ENCODE data around the gene GGCT.

The GGCT gene

DNA sequence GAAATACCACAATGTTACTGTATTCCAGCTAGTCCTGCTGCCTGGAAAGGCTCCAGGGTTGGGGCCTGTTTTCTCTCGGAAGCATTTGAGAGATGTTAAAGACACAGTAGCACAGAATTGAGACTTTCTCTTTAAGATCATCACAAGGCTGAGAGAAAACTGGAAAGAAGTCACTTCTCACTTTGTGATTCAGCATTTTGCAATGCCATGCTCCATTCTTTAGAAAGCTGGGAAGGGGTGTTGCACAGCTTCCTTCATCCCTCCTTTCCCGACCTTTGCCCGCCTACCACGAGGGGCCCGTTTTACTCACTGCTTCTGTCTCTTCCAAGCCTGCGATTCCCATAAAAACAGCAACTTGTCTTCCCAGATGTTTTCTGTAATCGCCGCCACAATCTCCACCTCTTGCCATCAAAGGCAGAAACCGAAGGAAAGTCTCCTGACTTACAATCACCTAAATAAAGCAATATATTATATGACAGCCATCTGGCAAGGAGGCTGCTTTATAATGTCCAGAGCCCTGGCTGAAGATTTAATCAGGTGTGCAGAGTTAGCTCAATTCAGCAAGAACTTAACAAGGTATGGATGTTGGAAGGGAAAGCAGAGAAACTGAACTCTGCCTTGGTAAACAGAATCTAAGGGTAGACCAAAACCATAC, 44.9 kb downstream of the GGCT start:
- no peak for DNase-seq

DNA sequence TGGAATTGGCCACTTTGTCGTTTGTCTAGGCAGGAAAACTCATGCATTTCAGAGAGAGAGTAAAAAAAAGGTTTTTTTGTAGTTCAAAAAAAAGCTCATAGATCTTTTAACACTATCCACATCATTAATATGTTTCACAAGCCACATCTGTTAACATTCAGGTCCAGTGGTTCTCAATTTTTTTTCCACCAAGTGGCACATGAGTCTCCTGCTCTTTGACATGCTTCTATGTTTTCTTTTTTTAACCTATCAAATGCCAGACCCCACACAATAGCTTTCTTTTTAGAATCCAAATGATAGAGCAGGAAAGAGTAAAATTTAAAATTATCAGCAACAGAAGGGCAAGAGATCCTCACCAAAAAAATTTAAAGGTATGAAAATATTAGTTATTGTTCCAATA, 46.3 kb downstream of the GGCT start:
- no peak for DNase-seq

DNA sequence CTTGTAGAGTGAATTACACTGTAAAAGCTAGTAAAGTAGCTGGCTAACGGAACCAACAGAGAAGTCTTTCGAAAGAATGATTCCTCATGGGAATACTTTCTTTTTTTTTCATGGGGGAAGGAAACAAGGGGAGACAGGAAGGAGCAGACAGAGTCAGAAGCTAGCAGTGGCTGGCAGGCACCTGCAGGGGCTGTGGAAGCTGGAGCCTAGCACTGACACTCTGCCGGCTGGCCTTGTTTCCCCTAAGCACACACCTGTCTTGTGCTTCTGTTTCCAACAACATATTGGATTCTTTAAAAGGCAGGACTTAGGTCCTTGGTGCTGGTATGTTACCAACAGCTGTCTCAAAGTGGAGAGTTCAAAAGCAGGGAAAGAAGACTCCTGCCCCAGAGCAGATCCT, 50.7 kb downstream of the GGCT start:
- no peak for DNase-seq

DNA sequence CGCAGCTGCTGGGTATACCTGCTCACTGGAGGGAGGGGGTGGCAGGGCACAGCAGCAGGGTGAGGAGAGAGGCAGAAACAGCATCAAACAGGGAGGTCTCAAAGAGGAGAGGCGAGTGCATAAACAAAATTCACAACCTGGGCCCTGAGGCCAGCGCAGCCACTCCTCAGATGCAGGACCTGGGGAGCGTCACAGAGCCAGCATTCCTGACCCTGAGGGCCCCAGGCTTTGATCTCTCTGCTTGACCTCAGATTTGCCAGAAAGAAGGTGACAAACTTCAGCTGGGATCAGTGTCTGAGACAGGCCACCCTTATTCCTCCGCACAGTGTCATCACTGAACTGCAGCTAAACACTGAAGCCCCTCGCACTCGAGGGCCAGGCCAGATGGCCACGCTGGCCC, 51.6 kb downstream of the GGCT start:
- DNase-seq = no peak

DNA sequence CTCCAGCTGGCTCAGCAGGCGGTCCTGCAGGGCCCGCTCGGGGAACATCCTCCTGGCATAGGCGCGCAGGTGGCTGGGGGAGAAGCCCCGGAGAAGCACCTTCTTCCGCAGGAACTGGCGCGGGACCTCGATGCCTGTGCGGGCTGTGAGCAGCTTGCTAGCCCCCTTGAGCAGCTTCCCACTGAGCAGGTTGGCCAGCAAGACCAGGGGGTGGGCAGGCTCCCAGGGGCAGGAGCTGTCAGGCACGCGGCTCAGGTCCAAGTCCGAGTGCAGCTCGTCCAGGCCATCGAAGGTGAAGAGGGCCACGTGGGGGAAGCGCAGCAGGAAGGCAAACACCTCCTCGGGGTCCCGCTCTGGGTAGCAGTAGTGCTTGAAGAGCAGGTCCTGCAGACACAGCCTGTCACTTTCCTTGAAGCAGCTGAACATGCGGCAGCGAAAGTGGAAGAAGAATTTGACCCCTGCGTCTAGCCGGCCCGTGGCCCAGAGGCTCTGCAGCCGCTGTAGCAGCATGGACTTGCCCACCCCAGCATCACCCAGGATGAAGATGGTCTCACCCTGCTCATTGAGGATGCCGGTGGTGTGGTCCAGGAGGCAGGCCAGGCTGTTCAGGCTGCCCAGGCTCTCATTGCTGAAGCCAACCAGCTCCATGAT, 52.2 kb downstream of the GGCT start:
- no peak for DNase-seq

GRCh38 chr7:30451539-30452279, 52.9 kb downstream of the GGCT start:
- no peak for DNase-seq

DNA sequence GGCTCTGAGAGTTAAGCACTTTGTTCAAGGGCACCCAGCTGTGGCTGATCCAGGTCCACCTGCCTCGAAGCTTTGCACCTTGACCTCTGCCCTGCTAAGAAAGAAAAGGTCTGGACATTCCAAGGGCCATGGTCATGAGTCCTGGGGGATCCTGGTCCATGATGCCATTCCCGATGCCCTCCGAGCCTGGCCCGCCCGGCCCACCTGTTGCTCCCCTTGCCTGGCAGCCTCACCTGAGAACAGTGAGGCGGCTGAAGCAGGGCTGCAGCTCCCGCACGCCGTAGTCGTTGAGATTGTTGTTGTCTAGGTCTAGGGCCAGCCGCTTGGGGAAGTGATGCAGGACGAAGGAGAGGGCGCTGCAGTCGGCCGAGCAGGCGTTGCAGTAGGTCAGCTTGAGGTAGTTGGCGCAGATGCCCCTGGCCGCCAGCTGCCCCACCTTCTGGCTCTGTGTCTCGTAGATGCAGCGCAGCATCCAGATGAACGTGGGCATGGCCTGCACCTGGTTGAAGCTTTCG, 53.6 kb downstream of the GGCT start:
- no peak for DNase-seq

DNA sequence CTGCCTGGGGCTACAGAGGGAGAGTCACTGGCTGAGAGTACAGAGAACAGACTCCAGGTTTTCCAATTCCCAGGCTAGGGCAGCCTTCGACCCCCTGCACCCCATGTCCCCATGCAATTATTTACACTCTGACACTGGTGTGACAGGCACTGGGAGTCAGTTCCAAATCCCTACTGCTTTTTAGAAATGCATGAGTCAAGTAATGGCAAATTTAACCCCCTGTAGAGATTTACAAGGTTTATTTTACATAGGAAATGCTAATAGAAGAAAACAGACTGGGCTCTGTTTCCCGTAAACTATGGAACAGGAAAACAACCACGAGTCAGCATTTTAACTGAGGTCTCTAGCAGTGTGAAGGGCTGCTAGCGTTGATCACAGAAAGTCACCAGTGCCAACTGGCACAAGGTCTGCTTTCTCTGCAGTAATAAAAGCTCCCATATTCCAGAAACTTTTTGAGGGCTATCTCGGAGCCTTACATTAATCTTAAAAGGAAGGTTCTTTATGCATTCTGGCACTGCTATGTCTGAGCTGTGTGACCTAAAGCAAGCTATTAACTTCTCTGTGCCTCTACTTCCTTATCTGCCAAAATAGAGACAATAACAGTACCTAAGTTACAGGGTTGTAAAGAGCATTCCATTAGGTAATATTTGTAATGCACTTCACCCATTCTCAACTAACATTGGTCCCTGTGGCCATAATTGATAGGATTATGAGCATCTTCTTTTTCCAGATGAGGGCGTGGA, 54.2 kb downstream of the GGCT start:
- no peak for DNase-seq

DNA sequence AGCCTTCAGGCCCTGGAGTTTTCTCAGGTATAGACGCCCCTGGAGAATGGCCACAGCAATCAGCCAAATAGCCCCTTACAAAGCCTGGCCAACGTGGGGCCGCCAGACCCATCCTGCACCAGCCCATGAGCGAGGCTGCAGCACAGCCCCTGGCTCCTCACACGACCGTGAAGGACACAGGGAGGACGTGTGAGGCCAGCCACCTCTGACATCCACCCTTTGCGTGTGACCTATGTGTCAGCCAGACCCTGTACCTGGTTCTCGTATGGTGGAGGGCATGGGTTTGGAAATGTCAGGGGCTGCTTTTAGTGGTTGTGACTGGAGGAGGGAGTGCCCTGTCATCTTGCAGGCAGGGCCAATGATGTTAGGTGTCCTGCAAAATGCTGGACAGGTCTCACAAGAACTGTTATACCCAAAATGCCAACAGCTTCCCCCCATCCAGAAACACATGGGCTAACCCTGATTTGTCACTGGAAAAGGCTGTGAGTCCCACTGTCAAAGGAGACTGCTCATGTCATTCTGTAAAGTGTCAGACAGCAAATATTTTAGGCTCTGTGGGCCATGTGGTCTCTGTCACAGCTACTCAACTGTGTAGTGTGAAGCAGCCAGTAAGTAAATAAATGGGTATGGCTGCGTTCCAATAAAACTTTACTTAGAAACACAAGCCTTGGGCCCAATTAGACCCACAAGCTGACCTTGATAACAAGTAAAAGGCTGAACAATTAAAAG, 56.0 kb downstream of the GGCT start:
- no peak for DNase-seq

DNA sequence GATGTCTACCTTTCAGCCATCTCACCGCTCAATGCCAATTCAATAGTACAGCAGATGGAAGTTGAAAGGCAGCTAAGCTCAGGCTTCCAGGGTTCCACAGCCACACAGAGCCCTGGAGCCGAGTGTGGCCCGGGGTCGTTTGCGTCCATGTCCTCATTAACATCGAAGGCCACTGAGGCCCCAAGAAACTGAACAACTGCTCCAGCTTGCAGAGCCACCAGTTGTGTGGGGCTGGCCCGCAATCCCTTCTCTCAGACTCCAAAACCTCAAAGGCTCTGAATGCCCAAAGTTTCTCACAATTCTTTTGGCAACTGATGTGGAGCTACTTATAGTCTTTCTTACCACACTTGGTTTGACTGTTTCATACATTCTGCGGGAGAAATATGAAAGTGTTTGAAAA, 57.2 kb downstream of the GGCT start:
- DNase-seq = no peak

All from activated CD8-positive, alpha-beta memory T cell treated with anti-CD3 and anti-CD28 coated beads, Interleukin-2, amount 50 U/mL, for 48 hours (primary cell).